Vagina (tissue), 2 donors: ENCODE results near the gene RICTOR. TPM values are rescaled to one million over a fixed set of nuclear protein-coding genes. Genes with fewer than 3 reads are reported as not detected.

Source experiments
- DNase-seq, 2 donors: peaks; one replicate each; pipeline ENCODE4 v3.0.0-alpha.2; 2017; ENCODE audit errors: extremely low spot score in 2 of 2
- H3K27ac ChIP-seq: fragments of 200-600 bp; sonication (generic); one replicate; pipeline ENCODE4 v1.5.1; 2019
- H3K27me3 ChIP-seq: fragments of 200-600 bp; sonication (generic); one replicate; pipeline ENCODE4 v1.5.1; 2019
- H3K36me3 ChIP-seq, 2 donors: fragments of 200-600 bp; sonication (generic); one replicate each; pipeline ENCODE4 v1.5.1; 2017 to 2019
- H3K4me1 ChIP-seq: fragments of 200-600 bp; sonication (generic); one replicate; pipeline ENCODE4 v1.5.1; 2019
- H3K4me3 ChIP-seq, 2 donors: fragments of 200-600 bp; sonication (generic); 1 replicate in 1 of 2; 2 replicates in 1 of 2; pipeline ENCODE4 v1.5.1; 2016 to 2019
- H3K9me3 ChIP-seq: fragments of 200-600 bp; sonication (generic); one replicate; pipeline ENCODE4 v1.5.1; 2019
- CTCF ChIP-seq, 3 experiments: fragments of 450-650 bp in 2 of 3; fragments of 200-600 bp in 1 of 3; sonication (generic) in 1 of 3; IDR thresholded peaks; one replicate each; pipeline ENCODE4 v1.5.1; 2017 to 2019; ENCODE audit warnings: antibody characterized with exemption in 3 of 3, mild to moderate bottlenecking in 2 of 3, moderate library complexity in 2 of 3
- POLR2A ChIP-seq, 2 donors: fragments of 450-650 bp; IDR thresholded peaks; one replicate each; pipeline ENCODE4 v1.6.1; 2017; ENCODE audit warnings: antibody characterized with exemption in 2 of 2, mild to moderate bottlenecking in 2 of 2, moderate library complexity in 2 of 2
- POLR2AphosphoS5 ChIP-seq, 2 donors: sonication (generic); formaldehyde crosslinking; IDR thresholded peaks; one replicate each; pipeline ENCODE4 v1.9.0; 2017; ENCODE audit warnings: antibody characterized with exemption in 2 of 2, mild to moderate bottlenecking in 2 of 2, low read depth in 1 of 2; ENCODE audit not compliant: insufficient read depth in 1 of 2
- intact Hi-C: fragments of 100-400 bp; cut with DNase I; formaldehyde crosslinking; loops from one replicate; pipeline ENCODE4 v1.15.1; 2023
- total RNA-seq: library from RNA; depleted of rRNA; stranded (reverse); fragments of >200 nt; gene quantifications from one replicate; pipeline ENCODE4 v1.2.3, GENCODE V29; 2016

The RICTOR gene
- total RNA-seq, 1 donor from 2014 or later, result 39.3 TPM

GRCh38 chr5:39059064-39059463 lies 15.1 kb downstream of the RICTOR start:
- H3K9me3 ChIP-seq, result no peaks in the 10 kb centered on the region
- intact Hi-C loops, result no loop called here
- TF ChIP-seq POLR2A (IDR thresholded peaks at IDR 0.05), result no peak
- TF ChIP-seq CTCF (IDR thresholded peaks at IDR 0.05), result no peak
- TF ChIP-seq POLR2AphosphoS5 (IDR thresholded peaks at IDR 0.05; ENCODE audit: insufficient read depth in 1 of 2, low read depth in 1 of 2), result no peak
- peaks cover 50% of the 10 kb centered on the region for H3K4me1 ChIP-seq
- H3K36me3 ChIP-seq, result no peaks in the 10 kb centered on the region
- no peak overlapping the region for H3K4me3 ChIP-seq
- no peaks in the 10 kb centered on the region for H3K27me3 ChIP-seq
- H3K27ac ChIP-seq, result no peak overlapping the region
- no peak for DNase-seq

GRCh38 chr5:39058178-39058921 lies 15.8 kb downstream of the RICTOR start:
- Histone ChIP-seq H3K27ac (peak overlapping the region; percentile 20), H3K4me1 (peaks cover 50% of the 10 kb centered on the region), H3K9me3 (no peaks in the 10 kb centered on the region), H3K27me3 (no peaks in the 10 kb centered on the region), H3K4me3 (no peak overlapping the region), H3K36me3 (no peaks in the 10 kb centered on the region)
- intact Hi-C loops, result no loop called here
- no peak for TF ChIP-seq CTCF (IDR thresholded peaks at IDR 0.05)
- TF ChIP-seq POLR2A (IDR thresholded peaks at IDR 0.05), result no peak
- TF ChIP-seq POLR2AphosphoS5 (IDR thresholded peaks at IDR 0.05; ENCODE audit: insufficient read depth in 1 of 2, low read depth in 1 of 2), result no peak
- DNase-seq, result no peak

GRCh38 chr5:39057734-39058133 lies 16.5 kb downstream of the RICTOR start:
- no peak overlapping the region for H3K4me3 ChIP-seq
- intact Hi-C loops, result no loop called here
- H3K27ac ChIP-seq, result peak overlapping the region; percentile 20
- H3K27me3 ChIP-seq, result no peaks in the 10 kb centered on the region
- DNase-seq, result no peak
- TF ChIP-seq POLR2A (IDR thresholded peaks at IDR 0.05) (no peak), CTCF (IDR thresholded peaks at IDR 0.05) (no peak), POLR2AphosphoS5 (IDR thresholded peaks at IDR 0.05; ENCODE audit: insufficient read depth in 1 of 2, low read depth in 1 of 2) (no peak)
- peaks cover 46% of the 10 kb centered on the region for H3K4me1 ChIP-seq
- H3K36me3 ChIP-seq, result no peaks in the 10 kb centered on the region
- no peaks in the 10 kb centered on the region for H3K9me3 ChIP-seq

GRCh38 chr5:39055768-39056398 lies 18.3 kb downstream of the RICTOR start:
- TF ChIP-seq POLR2A (IDR thresholded peaks at IDR 0.05), result no peak
- TF ChIP-seq CTCF (IDR thresholded peaks at IDR 0.05), result no peak
- no peak for TF ChIP-seq POLR2AphosphoS5 (IDR thresholded peaks at IDR 0.05; ENCODE audit: insufficient read depth in 1 of 2, low read depth in 1 of 2)
- Histone ChIP-seq H3K4me1 (peaks cover 37% of the 10 kb centered on the region), H3K27me3 (no peaks in the 10 kb centered on the region), H3K36me3 (no peaks in the 10 kb centered on the region), H3K27ac (no peak overlapping the region), H3K4me3 (no peak overlapping the region), H3K9me3 (no peaks in the 10 kb centered on the region)
- intact Hi-C loops, result no loop called here
- no peak for DNase-seq
